NCI-H2227 (cell line): Measurements from ENCODE around the gene CYP2B6.
"Not testable (repeated sequence)": the region's sequence is repeated elsewhere in the genome, so short reads cannot be mapped to it uniquely, and the experiment has no call there.

ENCODE experiments used
- DNase-seq: peaks from one replicate; lab custom pipeline; 2025; ENCODE audit not compliant: unreplicated experiment; lab: John Stamatoyannopoulos, UW

CYP2B6 gene

GRCh38 chr19:41030651-41031050, 39.6 kb downstream of the CYP2B6 start:
- no peak for DNase-seq

DNA sequence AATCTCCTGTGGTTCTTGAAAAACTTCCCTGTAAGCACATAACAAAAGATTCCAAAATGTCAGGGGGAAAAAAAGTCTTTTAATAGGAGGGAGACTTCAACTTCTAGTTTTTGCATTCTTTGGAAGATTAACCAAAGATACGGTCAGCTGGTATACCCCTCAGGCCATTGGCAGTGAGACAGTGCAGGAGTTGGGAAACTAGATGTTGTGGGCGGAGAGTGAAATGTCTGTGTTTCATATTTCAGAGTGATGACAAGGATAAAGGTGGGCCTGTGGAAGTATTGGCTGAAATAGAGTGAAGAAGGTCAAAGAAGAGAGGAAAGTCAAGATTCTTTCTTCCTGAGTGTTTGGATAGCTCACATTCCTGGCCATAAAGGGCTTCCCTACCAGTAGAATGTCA, 40.8 kb downstream of the CYP2B6 start:
- no peak for DNase-seq

- DNase-seq, result not testable (repeated sequence)
Observed at GRCh38 chr19:41033324-41033723, 42.2 kb downstream of the CYP2B6 start.

GRCh38 chr19:41039806-41040205, 48.7 kb downstream of the CYP2B6 start:
- DNase-seq, result no peak

DNA sequence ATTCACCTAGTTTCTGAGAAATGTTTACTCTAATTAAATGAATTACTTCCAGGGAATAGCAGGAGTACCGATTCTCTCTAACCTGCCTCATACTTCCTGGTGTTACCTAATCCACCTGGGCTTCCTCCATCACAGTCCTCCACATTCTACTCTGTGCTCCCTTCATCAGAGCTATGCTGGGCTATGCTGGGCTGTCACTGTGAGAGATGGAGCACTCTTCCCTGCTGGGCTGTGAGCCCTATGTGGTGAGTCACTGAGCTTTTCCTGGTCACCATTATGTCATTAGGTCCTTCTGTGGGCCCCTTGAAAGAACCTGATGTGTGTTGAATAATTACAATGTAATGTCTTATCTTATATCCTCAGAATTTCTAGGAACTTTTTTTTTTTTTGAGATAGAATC, 54.0 kb downstream of the CYP2B6 start:
- DNase-seq, result not testable (repeated sequence)

- DNase-seq, result no peak
Observed at GRCh38 chr19:41050426-41050825, 59.3 kb downstream of the CYP2B6 start.

GRCh38 chr19:41052162-41052561, 61.1 kb downstream of the CYP2B6 start:
- DNase-seq, result not testable (repeated sequence)

DNA sequence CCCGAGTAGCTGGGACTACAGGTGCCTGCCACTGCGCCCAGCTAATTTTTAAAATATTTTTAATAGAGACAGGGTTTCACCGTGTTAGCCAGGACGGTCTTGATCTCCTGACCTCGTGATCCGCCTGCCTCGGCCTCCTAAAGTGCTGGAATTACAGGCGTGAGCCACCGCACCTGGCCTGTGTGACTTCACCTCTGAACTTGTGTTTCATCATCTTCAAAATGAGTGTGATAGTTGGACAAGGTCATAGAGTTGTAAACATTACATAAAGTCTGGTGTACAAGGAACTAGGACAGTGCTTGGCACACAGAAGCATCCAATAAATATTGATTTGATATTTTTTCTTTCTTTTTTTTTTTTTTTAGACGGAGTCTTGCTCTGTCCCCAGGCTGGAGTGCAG, 62.2 kb downstream of the CYP2B6 start:
- not testable (repeated sequence) for DNase-seq

DNA sequence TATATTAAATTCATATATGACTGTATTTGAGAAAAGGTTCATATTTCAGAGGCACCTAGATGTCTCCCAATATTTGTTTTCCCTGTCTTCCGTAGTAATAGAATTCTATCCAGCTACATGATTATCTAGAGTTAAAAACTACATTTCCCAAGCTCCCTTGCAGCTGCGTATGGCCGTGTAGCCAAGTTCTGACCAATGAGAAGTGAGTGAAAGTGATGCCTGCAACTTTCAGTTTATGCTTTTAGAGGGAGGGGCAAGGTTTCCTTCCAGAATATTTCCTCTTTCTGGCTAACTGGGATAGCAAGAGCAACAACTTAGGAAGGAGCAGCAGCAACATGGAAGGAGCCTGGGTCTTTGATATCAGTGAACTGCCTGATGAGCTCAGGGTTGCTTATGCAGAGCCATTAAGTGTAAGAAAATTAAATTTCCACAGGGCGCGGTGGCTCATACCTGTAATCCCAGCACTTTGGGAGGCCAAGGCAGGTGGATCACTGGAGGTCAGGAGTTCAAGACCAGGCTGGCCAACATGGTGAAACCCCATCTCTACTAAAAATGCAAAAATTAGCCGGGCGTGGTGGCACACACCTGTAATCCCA, 74.0 kb downstream of the CYP2B6 start:
- no peak for DNase-seq
